ENCODE measurements around the gene ALCAM.

DNA sequence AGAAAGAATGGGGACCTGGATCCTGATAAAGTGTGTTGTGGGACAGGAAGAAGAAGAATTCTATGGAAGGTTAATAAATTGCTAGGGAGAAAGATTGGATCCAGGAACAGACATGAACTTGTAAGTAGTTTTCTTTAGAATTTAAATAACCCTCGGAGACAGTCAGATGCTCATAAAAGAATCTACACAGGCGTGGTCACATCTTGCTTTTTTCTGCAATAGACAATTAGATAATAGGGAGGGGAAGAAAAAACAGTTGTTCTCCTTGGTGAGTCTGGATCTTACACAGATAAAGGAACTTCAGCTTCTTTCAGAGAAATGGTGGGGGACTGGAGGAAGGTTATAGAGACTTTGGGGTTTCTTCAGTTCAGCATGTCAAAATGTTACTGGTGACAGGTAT is 232.6 kb downstream of the ALCAM start:
- TF ChIP-seq NFIC (IDR thresholded peaks at IDR 0.05): no peak
- TF ChIP-seq, protein P1, sequence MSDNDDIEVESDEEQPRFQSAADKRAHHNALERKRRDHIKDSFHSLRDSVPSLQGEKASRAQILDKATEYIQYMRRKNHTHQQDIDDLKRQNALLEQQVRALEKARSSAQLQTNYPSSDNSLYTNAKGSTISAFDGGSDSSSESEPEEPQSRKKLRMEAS (IDR thresholded peaks at IDR 0.05): no peak
- no peak for TF ChIP-seq RAD21 (IDR thresholded peaks at IDR 0.05; ENCODE audit: low read depth)
- no peak for TF ChIP-seq TAF1 (IDR thresholded peaks at IDR 0.05; ENCODE audit: low read depth)
- TF ChIP-seq EP300 (IDR thresholded peaks at IDR 0.05; ENCODE audit: borderline replicate concordance): no peak

All from Ishikawa (cell line).